GM19023 (cell line): Measurements from ENCODE around the gene FGF9.

Source experiments
- ATAC-seq: cut with Tn5 transposase; IDR thresholded peaks from one replicate; pipeline ENCODE4 v1.9.1; 2021; ENCODE audit warnings: mild to moderate bottlenecking, moderate library complexity; ENCODE audit not compliant: unreplicated experiment

The FGF9 gene

DNA sequence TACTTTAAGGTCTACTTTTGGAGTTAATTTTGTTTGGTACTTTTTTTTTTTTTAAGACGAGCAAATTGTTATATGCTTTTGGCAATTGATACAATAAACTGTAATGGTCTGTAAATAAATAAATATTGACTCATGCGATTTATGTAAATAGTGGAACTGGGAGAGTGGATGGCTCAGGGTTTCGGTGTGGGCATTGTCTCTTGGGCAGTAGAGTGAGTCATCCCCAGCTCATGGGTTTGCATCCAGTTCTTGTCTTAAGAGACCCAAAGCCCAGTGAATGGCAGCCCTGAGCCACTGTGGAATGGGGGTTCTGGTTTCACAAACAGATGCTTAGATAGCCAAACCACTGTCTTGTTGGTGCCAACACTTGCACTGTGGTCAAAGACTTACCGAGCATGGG, 33.0 kb downstream of the FGF9 start:
- ATAC-seq: no peak

- ATAC-seq: no peak
Measured at GRCh38 chr13:21707586-21707985, 36.7 kb downstream of the FGF9 start.

- ATAC-seq: no peak
Measured at GRCh38 chr13:21709697-21710096, 38.8 kb downstream of the FGF9 start.

DNA sequence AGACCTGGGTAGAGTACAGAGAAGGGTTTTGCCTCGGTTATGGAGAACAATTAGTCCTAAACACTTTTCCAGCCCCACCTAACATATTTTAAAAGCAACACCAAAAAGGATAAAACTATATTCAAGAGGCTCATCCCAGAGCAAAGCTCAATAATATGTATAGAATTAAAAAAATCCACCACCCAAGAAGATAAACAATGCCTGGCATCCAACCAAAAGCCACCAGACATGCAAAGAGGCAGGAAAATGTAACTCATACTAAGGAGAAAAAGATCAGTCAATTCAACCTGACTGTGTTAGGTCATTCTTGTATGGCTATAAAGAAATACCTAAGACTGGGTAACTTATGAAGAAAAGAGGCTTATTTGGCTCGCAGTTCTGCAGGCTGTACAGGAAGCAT, 39.3 kb downstream of the FGF9 start:
- ATAC-seq: no peak

- ATAC-seq: no peak
Measured at GRCh38 chr13:21717817-21718216, 46.9 kb downstream of the FGF9 start.

DNA sequence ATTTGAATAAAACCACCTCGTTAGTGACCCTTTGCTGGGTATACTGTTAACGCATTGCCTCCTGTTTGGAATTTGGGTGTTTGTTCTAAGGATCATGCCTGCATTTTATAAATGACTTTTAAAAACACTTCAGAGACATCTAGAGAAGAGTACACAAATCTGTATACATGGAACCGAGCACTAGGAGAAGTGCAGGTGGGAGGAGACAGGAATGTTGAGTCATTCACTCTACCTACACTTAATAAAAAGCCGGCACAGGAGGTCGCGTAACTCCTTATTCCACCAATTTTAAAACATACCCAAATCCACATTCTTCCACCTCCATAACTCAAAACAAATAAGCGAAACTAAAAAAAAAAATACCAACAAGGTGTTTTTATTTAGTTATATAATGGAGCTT, 48.6 kb downstream of the FGF9 start:
- no peak for ATAC-seq

GRCh38 chr13:21723807-21724505, 53.1 kb downstream of the FGF9 start:
- no peak for ATAC-seq

- ATAC-seq: no peak
Measured at GRCh38 chr13:21730186-21730880, 59.5 kb downstream of the FGF9 start.

GRCh38 chr13:21733475-21734263, 62.8 kb downstream of the FGF9 start:
- no peak for ATAC-seq

- no peak for ATAC-seq
Measured at GRCh38 chr13:21734961-21735360, 64.1 kb downstream of the FGF9 start.

DNA sequence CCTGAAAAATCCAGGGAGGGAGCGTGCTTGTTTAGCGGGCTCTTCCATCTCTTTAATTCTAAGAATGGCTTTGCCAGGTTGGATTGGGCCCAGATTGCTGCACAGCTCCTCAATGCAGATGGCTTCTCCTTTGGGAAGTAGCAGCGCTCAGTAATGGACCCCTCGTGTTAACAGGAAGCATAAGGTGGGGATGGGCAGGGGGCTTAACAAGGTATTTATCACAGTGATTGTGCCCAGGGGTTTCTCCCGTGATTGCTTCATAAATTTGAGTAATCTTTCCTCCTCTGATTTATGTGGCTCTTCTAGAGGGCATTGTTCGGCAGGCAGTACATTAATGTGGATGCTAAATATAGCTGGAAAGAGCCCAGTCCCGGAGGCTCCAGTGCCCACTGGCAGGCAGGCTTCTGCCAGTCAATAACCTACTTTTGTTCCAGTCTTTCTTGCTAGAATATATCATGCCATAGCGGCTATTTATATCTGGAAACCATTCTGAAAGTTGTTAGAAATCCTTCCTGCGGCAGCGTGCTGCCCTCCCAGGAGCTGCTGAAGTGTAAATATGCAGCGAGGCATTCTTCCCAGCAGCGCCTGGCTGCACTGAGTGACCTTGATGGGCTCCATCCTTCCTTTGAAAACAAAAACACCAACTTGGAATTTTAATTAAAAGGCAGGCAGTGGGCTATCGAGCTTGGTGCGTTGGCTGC, 65.0 kb downstream of the FGF9 start:
- no peak for ATAC-seq

GRCh38 chr13:21736926-21737325, 66.1 kb downstream of the FGF9 start:
- ATAC-seq: no peak

- no peak for ATAC-seq
Measured at GRCh38 chr13:21738630-21739029, 67.8 kb downstream of the FGF9 start.

DNA sequence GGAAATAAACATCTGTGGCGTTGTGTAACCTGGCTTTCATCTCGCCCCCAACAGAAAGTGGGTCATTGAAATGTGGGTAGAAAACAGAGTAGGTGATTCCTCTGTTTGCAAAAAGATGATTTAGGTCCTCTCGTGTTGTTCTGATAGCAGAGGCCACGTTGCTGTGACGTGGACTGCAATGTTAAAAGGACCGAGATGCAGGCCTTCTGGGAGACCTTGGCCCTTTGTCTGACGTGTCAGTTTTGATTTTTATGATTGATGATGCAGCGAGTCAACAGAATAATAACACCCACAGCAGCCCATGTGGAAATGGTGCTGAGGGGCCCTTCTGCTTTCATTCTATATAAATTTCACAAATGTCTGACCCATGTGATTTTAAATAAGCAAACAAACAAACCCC, 68.9 kb downstream of the FGF9 start:
- ATAC-seq: no peak

DNA sequence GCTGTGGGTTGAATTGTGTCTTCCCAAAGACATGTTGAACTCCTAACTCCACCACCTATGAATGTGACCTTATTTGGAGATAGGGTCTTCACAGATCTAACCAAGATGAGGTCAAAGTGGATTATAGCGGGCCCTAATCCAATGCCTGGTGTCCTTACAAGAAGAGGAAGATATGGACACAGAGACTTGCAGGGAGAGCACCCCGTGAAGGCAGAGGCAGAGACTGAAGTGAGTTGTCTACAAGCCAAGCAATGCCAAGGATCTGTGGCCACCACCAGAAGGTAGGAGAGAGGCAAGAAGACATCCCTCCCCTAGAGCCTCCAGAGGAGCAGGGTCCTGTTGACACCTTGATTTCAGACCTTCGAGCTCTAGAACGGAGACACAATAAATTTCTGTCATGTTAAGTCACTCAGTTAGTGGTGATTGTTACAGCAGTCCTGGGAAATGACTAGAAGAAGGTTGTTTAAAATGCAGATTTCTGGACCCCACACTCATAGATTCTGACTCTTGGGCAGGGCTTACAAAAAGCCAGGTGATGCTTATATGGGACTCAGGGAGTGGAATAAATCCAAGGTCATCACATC, 70.6 kb downstream of the FGF9 start:
- no peak for ATAC-seq

- no peak for ATAC-seq
Measured at GRCh38 chr13:21742096-21742495, 71.2 kb downstream of the FGF9 start.

DNA sequence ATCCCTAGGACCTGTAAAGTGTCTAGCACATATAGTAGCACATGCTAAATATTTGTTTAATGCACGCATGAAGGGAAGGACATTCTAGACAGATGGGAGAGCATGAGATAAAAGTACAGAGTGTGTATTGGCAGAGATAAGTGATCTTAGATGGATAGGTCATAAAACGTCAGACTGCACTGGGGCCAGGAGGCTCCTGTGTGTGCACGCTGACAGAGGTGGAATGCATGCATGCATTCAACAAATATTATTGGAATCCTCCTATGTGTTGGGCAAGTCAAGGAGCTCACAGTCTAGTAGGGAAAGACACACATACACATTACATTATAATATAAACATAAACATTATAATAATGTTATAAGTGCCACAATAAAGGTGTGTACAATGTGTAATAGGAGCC, 73.3 kb downstream of the FGF9 start:
- ATAC-seq: no peak

GRCh38 chr13:21745307-21745706, 74.4 kb downstream of the FGF9 start:
- ATAC-seq: no peak

DNA sequence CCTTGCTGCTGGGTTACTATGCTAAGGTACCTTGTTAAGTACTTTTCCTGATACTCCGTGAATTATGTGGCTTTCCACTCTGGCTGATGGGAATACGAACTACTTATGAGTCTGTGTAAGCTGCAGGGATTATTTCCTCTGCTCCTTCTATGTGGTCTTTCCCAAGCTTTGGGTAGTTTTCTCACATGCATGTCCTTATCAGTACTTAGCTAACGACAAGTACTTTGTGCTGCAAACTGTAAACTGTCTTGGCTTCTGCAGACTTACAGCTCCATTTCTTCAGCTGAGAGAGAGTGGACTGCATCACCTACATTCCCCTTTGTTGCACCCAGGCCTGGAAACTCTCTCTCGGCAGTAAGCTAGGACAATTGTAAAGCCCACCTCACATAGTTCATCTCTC, 76.6 kb downstream of the FGF9 start:
- no peak for ATAC-seq

- no peak for ATAC-seq
Measured at GRCh38 chr13:21748166-21748565, 77.3 kb downstream of the FGF9 start.

GRCh38 chr13:21749410-21749809, 78.5 kb downstream of the FGF9 start:
- no peak for ATAC-seq
